Liver (tissue), 9 donors: ENCODE measurements around the gene ACSS1. TPM values are rescaled to one million over a fixed set of nuclear protein-coding genes. Genes with fewer than 3 reads are reported as not detected.

Source experiments
- DNase-seq: peaks from one replicate; pipeline ENCODE4 v3.0.0-alpha.2; 2017; ENCODE audit warnings: low spot score
- H3K27ac ChIP-seq, 2 donors: one replicate each; pipeline ENCODE4 v1.7.0; 2013; ENCODE audit warnings: inconsistent platforms in 2 of 2, low read length in 2 of 2, control low read depth in 1 of 2, low read depth in 1 of 2, mild to moderate bottlenecking in 1 of 2
- H3K27me3 ChIP-seq, 4 donors: one replicate each; pipeline versions ENCODE4 v1.6.1 to v1.7.0; 2013; ENCODE audit warnings: low read length in 3 of 4, inconsistent platforms in 1 of 4, mild to moderate bottlenecking in 1 of 4, moderate library complexity in 1 of 4; ENCODE audit not compliant: control insufficient read depth in 4 of 4, insufficient read depth in 4 of 4
- H3K36me3 ChIP-seq, 4 donors: one replicate each; pipeline versions ENCODE4 v1.6.1 to v1.7.0; 2013; ENCODE audit warnings: low read length in 3 of 4, mild to moderate bottlenecking in 3 of 4, low read depth in 1 of 4, moderate library complexity in 1 of 4; ENCODE audit not compliant: control insufficient read depth in 4 of 4, insufficient read depth in 3 of 4
- H3K4me1 ChIP-seq, 4 donors: one replicate each; pipeline versions ENCODE4 v1.6.1 to v1.7.0; 2013; ENCODE audit warnings: low read length in 3 of 4, mild to moderate bottlenecking in 3 of 4, moderate library complexity in 1 of 4; ENCODE audit not compliant: control insufficient read depth in 4 of 4, insufficient read depth in 4 of 4
- H3K4me3 ChIP-seq, 3 donors: one replicate each; pipeline versions ENCODE4 v1.6.1 to v1.7.0; 2013; ENCODE audit warnings: low read length in 3 of 3, control low read depth in 1 of 3, low read depth in 1 of 3, mild to moderate bottlenecking in 1 of 3
- H3K9ac ChIP-seq, 2 donors: one replicate each; pipeline ENCODE4 v1.7.0; 2013; ENCODE audit warnings: low read length in 2 of 2, mild to moderate bottlenecking in 2 of 2, moderate library complexity in 2 of 2, control low read depth in 1 of 2, low read depth in 1 of 2
- H3K9me3 ChIP-seq, 4 donors: one replicate each; pipeline versions ENCODE4 v1.6.1 to v1.7.0; 2013; ENCODE audit warnings: low read length in 3 of 4; ENCODE audit not compliant: control insufficient read depth in 4 of 4
- EGR1 ChIP-seq, 2 donors: IDR thresholded peaks; 2 replicates each; pipeline ENCODE4 v1.6.1; 2016 to 2018; ENCODE audit warnings: antibody characterized with exemption in 2 of 2, low read depth in 2 of 2
- FOXA1 ChIP-seq: IDR thresholded peaks from 2 replicates; pipeline ENCODE4 v1.6.1; 2016; ENCODE audit warnings: antibody characterized with exemption
- FOXA2 ChIP-seq: IDR thresholded peaks from 2 replicates; pipeline ENCODE4 v1.6.1; 2016; ENCODE audit warnings: antibody characterized with exemption
- GABPA ChIP-seq, 2 donors: IDR thresholded peaks in 1 of 2; conservative IDR thresholded peaks in 1 of 2; 2 replicates each; pipeline ENCODE4 v1.6.1; 2016; ENCODE audit warnings: antibody characterized with exemption in 2 of 2, mild to moderate bottlenecking in 1 of 2, moderate library complexity in 1 of 2
- HNF4G ChIP-seq: IDR thresholded peaks from 2 replicates; pipeline ENCODE4 v1.6.1; 2016; ENCODE audit warnings: antibody characterized with exemption
- JUND ChIP-seq, 2 donors: IDR thresholded peaks; 2 replicates each; pipeline ENCODE4 v1.6.1; 2016; ENCODE audit warnings: antibody characterized with exemption in 2 of 2
- NR2F2 ChIP-seq: IDR thresholded peaks from 2 replicates; pipeline ENCODE4 v1.6.1; 2016; ENCODE audit warnings: antibody characterized with exemption
- RAD21 ChIP-seq, 2 donors: IDR thresholded peaks; 2 replicates each; pipeline ENCODE4 v1.6.1; 2016; ENCODE audit warnings: antibody characterized with exemption in 2 of 2, mild to moderate bottlenecking in 2 of 2
- RXRA ChIP-seq, 2 donors: IDR thresholded peaks; 2 replicates each; pipeline ENCODE4 v1.6.1; 2017 to 2018; ENCODE audit warnings: antibody characterized with exemption in 2 of 2, mild to moderate bottlenecking in 1 of 2
- SP1 ChIP-seq: IDR thresholded peaks from 2 replicates; pipeline ENCODE4 v1.6.1; 2018; ENCODE audit warnings: antibody characterized with exemption, mild to moderate bottlenecking
- TAF1 ChIP-seq: conservative IDR thresholded peaks from 2 replicates; pipeline ENCODE4 v1.6.1; 2016; ENCODE audit warnings: antibody characterized with exemption, mild to moderate bottlenecking
- YY1 ChIP-seq: IDR thresholded peaks from 2 replicates; pipeline ENCODE4 v1.6.1; 2016; ENCODE audit warnings: antibody characterized with exemption, mild to moderate bottlenecking
- WGBS: extraction: QIAGEN DNeasy Blood & Tissue Kit; methylation state at CpG from one replicate; pipeline ENCODE4 v1.1.7; 2013; 5-methylcytosine and 5-hydroxymethylcytosine counted together
- polyA plus RNA-seq, 2 donors: library from polyadenylated mRNA; stranded (reverse) in 1 of 2; unstranded in 1 of 2; fragments of 200-250 nt in 1 of 2; fragments of >200 nt in 1 of 2; fragmentation: Nextera tagmentation in 1 of 2; extraction: Ambion mirVana in 1 of 2; gene quantifications; one replicate each; pipeline versions ENCODE4 v1.2.1 to v1.2.3, GENCODE V29; 2013 to 2015
- total RNA-seq, 2 donors: library from RNA; depleted of rRNA; stranded (reverse); fragments of >200 nt; gene quantifications; one replicate each; pipeline ENCODE4 v1.2.3, GENCODE V29; 2014
- TF ChIP-seq, protein P1 (sequence below): IDR thresholded peaks from 2 replicates; pipeline ENCODE4 v1.6.1; 2016; ENCODE audit warnings: antibody characterized with exemption
- TF ChIP-seq, protein P2 (sequence below): fragments of 150-350 bp; IDR thresholded peaks from 2 replicates; pipeline ENCODE4 v1.5.1; 2017; ENCODE audit warnings: improper control_type of control experiment, low read depth, low read length; ENCODE audit not compliant: missing input control
- TF ChIP-seq, protein P3 (sequence below): IDR thresholded peaks from 2 replicates; pipeline ENCODE4 v1.6.1; 2016; ENCODE audit warnings: antibody characterized with exemption
- TF ChIP-seq, protein P4 (sequence below): IDR thresholded peaks from 2 replicates; pipeline ENCODE4 v1.6.1; 2016; ENCODE audit warnings: antibody characterized with exemption
- TF ChIP-seq, protein P5 (sequence below): IDR thresholded peaks from 2 replicates; pipeline ENCODE4 v1.6.1; 2016; ENCODE audit warnings: antibody characterized with exemption, mild to moderate bottlenecking
- donor health status: healthy.
- donor health status: healthy.
- donor health status: healthy.
- donor health status: healthy.
- donor health status: healthy.

ACSS1 gene
- total and polyA plus RNA-seq, 4 donors, result 5.3 to 87.5 (median 22.1) TPM

DNA sequence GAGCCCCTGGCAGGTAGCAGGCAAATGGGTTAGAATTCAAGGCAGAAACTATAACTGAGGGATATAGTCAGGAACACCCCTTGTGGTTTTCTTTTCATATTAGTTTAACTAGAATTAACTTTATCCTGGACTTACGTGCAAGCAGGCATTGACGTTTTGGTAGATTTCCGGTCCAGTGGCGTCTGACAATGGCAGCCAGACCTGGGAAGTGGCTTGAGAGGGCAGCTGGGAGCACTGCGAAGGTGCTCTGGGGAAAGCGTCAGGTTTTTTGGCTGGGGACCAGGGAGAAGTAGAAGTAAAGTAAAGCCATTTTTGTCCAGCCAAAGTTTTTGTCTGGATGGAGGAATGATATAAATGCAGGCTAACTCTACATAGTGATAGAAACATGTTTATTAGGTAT lies 8.4 kb upstream of the ACSS1 start:
- no peak for DNase-seq
- peaks cover 0 to 16% (median 11%) of the 10 kb centered on the region in 4 donors for H3K4me1 ChIP-seq
- no peak overlapping the region for H3K9ac ChIP-seq
- WGBS, result 31% methylated on average over 6 of the region's 6 CpGs
- TF ChIP-seq TAF1 (no peak), EGR1 (IDR thresholded peaks at IDR 0.05; ENCODE audit: low read depth in 2 of 2) (no peak), FOXA1 (no peak), YY1 (no peak), SP1 (no peak), HNF4G (no peak), JUND (IDR thresholded peaks at IDR 0.05) (no peak), NR2F2 (no peak), RXRA (IDR thresholded peaks at IDR 0.05) (no peak), RAD21 (IDR thresholded peaks at IDR 0.05) (no peak), GABPA (IDR thresholded peaks at IDR 0.05 in 1 of 2, conservative IDR thresholded peaks at IDR 0.05 in 1 of 2) (no peak), FOXA2 (no peak)
- TF ChIP-seq, protein P1, sequence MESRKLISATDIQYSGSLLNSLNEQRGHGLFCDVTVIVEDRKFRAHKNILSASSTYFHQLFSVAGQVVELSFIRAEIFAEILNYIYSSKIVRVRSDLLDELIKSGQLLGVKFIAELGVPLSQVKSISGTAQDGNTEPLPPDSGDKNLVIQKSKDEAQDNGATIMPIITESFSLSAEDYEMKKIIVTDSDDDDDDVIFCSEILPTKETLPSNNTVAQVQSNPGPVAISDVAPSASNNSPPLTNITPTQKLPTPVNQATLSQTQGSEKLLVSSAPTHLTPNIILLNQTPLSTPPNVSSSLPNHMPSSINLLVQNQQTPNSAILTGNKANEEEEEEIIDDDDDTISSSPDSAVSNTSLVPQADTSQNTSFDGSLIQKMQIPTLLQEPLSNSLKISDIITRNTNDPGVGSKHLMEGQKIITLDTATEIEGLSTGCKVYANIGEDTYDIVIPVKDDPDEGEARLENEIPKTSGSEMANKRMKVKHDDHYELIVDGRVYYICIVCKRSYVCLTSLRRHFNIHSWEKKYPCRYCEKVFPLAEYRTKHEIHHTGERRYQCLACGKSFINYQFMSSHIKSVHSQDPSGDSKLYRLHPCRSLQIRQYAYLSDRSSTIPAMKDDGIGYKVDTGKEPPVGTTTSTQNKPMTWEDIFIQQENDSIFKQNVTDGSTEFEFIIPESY, result no peak
- TF ChIP-seq, protein P2, sequence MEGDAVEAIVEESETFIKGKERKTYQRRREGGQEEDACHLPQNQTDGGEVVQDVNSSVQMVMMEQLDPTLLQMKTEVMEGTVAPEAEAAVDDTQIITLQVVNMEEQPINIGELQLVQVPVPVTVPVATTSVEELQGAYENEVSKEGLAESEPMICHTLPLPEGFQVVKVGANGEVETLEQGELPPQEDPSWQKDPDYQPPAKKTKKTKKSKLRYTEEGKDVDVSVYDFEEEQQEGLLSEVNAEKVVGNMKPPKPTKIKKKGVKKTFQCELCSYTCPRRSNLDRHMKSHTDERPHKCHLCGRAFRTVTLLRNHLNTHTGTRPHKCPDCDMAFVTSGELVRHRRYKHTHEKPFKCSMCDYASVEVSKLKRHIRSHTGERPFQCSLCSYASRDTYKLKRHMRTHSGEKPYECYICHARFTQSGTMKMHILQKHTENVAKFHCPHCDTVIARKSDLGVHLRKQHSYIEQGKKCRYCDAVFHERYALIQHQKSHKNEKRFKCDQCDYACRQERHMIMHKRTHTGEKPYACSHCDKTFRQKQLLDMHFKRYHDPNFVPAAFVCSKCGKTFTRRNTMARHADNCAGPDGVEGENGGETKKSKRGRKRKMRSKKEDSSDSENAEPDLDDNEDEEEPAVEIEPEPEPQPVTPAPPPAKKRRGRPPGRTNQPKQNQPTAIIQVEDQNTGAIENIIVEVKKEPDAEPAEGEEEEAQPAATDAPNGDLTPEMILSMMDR, result no peak
- TF ChIP-seq, protein P3, sequence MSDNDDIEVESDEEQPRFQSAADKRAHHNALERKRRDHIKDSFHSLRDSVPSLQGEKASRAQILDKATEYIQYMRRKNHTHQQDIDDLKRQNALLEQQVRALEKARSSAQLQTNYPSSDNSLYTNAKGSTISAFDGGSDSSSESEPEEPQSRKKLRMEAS, result no peak
- TF ChIP-seq, protein P4, sequence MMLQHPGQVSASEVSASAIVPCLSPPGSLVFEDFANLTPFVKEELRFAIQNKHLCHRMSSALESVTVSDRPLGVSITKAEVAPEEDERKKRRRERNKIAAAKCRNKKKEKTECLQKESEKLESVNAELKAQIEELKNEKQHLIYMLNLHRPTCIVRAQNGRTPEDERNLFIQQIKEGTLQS, result no peak
- TF ChIP-seq, protein P5, sequence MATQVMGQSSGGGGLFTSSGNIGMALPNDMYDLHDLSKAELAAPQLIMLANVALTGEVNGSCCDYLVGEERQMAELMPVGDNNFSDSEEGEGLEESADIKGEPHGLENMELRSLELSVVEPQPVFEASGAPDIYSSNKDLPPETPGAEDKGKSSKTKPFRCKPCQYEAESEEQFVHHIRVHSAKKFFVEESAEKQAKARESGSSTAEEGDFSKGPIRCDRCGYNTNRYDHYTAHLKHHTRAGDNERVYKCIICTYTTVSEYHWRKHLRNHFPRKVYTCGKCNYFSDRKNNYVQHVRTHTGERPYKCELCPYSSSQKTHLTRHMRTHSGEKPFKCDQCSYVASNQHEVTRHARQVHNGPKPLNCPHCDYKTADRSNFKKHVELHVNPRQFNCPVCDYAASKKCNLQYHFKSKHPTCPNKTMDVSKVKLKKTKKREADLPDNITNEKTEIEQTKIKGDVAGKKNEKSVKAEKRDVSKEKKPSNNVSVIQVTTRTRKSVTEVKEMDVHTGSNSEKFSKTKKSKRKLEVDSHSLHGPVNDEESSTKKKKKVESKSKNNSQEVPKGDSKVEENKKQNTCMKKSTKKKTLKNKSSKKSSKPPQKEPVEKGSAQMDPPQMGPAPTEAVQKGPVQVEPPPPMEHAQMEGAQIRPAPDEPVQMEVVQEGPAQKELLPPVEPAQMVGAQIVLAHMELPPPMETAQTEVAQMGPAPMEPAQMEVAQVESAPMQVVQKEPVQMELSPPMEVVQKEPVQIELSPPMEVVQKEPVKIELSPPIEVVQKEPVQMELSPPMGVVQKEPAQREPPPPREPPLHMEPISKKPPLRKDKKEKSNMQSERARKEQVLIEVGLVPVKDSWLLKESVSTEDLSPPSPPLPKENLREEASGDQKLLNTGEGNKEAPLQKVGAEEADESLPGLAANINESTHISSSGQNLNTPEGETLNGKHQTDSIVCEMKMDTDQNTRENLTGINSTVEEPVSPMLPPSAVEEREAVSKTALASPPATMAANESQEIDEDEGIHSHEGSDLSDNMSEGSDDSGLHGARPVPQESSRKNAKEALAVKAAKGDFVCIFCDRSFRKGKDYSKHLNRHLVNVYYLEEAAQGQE, result no peak
- no peak overlapping the region for H3K27ac ChIP-seq
- no peaks in the 10 kb centered on the region for H3K36me3 ChIP-seq
- peaks cover 0 to 2% (median 0%) of the 10 kb centered on the region in 4 donors for H3K9me3 ChIP-seq
- H3K27me3 ChIP-seq, result no peaks in the 10 kb centered on the region
- no peak overlapping the region for H3K4me3 ChIP-seq
